Upper lobe of right lung (tissue), 1 donor: Measurements from ENCODE around the gene ZFP57. TPM values are rescaled to one million over a fixed set of nuclear protein-coding genes. Genes with fewer than 3 reads are reported as not detected.

Source experiments
- ATAC-seq: fragments of 200-7000 bp; cut with Tn5 transposase; one replicate; pipeline ENCODE4 v1.9.1; 2020; ENCODE audit warnings: mild to moderate bottlenecking, moderate library complexity
- DNase-seq: peaks from one replicate; pipeline ENCODE4 v3.0.0-alpha.2; 2020
- H3K27ac ChIP-seq: fragments of 200-600 bp; one replicate; pipeline ENCODE4 v1.8.0; 2022
- H3K27me3 ChIP-seq: fragments of 200-600 bp; one replicate; pipeline ENCODE4 v1.8.0; 2022; ENCODE audit warnings: mild to moderate bottlenecking
- H3K36me3 ChIP-seq: fragments of 200-600 bp; one replicate; pipeline ENCODE4 v1.8.0; 2022
- H3K4me1 ChIP-seq: fragments of 200-600 bp; one replicate; pipeline ENCODE4 v1.8.0; 2022
- H3K4me3 ChIP-seq: fragments of 200-600 bp; one replicate; pipeline ENCODE4 v1.8.0; 2022; ENCODE audit warnings: mild to moderate bottlenecking
- H3K9me3 ChIP-seq: fragments of 200-600 bp; one replicate; pipeline ENCODE4 v1.8.0; 2022
- CTCF ChIP-seq: fragments of 200-600 bp; IDR thresholded peaks from one replicate; pipeline ENCODE4 v1.8.0; 2022; ENCODE audit warnings: antibody characterized with exemption
- intact Hi-C: fragments of 100-400 bp; cut with DNase I; formaldehyde crosslinking; loops from one replicate; pipeline ENCODE4 v1.11.0; 2022
- total RNA-seq: library from RNA; stranded (reverse); fragmentation: NEBNext Ultra II Directional; extraction: Animal tissue kit (Norgen Biotek cat#: 25700); gene quantifications from one replicate; pipeline ENCODE4 v1.2.1, GENCODE V29; 2021
- donor health status: DM: no; HTN: yes; CAD: no; lungs with severe emphysema.

The ZFP57 gene
- total RNA-seq, 1 donor from 2014 or later = not detected

GRCh38 chr6:29723262-29723665 lies 42.3 kb upstream of the ZFP57 start, which contains the start of gene HLA-F:
TSS of gene HLA-F (plus strand) at chr6:29723434. CDS start at chr6:29723464, 30 bp downstream.
- TF ChIP-seq CTCF = no peak
- ATAC-seq (peak; percentile 97), DNase-seq (peak; percentile 89)
- intact Hi-C loops = no loop called here
- peak within 1 kb of the TSS; percentile 92 for H3K27ac ChIP-seq
- no peaks in the 10 kb centered on the region for H3K27me3 ChIP-seq
- no peaks in the 10 kb centered on the region for H3K9me3 ChIP-seq
- H3K36me3 ChIP-seq = peaks cover 29% of the 10 kb centered on the region
- H3K4me3 ChIP-seq = peak within 1 kb of the TSS; percentile 98
- peaks cover 20% of the 10 kb centered on the region for H3K4me1 ChIP-seq

DNA sequence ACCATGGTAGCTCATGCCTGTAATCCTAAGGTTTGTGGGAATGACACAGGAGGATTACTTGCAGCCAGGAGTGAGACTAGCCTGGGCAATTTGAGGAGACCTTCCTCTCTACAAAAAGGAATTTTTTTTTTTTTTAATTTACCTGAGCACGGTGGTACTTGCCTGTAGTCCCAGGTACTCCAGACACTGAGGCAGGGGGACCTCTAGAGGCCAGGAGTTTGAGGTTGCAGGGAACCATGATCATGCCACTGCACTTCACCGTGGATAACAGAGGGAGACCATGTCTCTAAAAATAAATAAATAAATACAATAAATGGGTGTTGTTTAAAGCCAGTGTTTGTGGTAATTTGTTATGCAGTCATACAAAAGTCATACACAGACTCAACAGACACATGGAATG lies 39.9 kb upstream of the ZFP57 start:
- H3K27ac ChIP-seq = no peak overlapping the region
- peaks cover 6% of the 10 kb centered on the region for H3K36me3 ChIP-seq
- H3K27me3 ChIP-seq = no peaks in the 10 kb centered on the region
- intact Hi-C loops = no loop called here
- H3K4me3 ChIP-seq = no peak overlapping the region
- peaks cover 16% of the 10 kb centered on the region for H3K4me1 ChIP-seq
- TF ChIP-seq CTCF = peak; percentile 9
- DNase-seq (no peak), ATAC-seq (no peak)
- no peaks in the 10 kb centered on the region for H3K9me3 ChIP-seq

DNA sequence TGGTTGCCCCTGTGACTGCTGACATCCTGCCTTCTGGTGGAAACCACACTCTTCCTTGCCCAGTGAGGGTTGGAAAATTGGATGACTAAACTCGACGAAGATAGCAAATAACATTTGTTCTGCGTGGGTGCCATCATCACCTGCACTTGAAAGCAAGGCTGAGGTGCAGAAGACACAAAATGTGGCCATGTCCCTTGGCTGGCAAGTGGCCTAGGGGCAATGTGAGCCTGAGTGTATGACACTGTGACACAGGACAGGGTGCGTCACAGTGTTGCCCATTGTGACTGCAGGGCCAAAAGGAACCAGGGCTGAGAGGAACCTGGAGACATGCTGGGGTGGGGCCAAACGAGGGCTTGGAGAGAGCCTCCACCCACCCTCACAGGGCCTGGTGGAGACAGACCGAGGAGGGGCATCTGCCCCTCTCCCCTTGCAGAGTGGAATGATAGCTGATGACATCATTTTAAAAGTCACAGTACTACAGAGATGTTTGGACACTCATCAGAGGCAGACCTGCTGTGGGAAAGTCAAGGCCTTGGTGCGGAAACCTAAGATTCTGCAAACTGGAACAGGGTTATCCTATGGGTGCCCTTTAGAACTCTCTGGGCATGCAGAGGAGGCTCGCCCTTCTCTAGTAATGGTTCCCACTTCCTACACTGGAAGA lies 29.5 kb upstream of the ZFP57 start:
- H3K4me1 ChIP-seq = no peaks in the 10 kb centered on the region
- H3K9me3 ChIP-seq = no peaks in the 10 kb centered on the region
- ATAC-seq = no peak
- TF ChIP-seq CTCF = no peak
- no peaks in the 10 kb centered on the region for H3K36me3 ChIP-seq
- no peaks in the 10 kb centered on the region for H3K27me3 ChIP-seq
- no peak overlapping the region for H3K4me3 ChIP-seq
- no peak overlapping the region for H3K27ac ChIP-seq
- intact Hi-C loops = no loop called here
- no peak for DNase-seq

- intact Hi-C loops = loop anchor here (5.0 kb wide), 1 partner anchor 123 kb away; no protein-coding TSS in a partner anchor
- H3K27ac ChIP-seq = no peak overlapping the region
- TF ChIP-seq CTCF = no peak
- no peak for DNase-seq
- H3K9me3 ChIP-seq = no peaks in the 10 kb centered on the region
- no peaks in the 10 kb centered on the region for H3K4me1 ChIP-seq
- no peaks in the 10 kb centered on the region for H3K36me3 ChIP-seq
- no peaks in the 10 kb centered on the region for H3K27me3 ChIP-seq
- H3K4me3 ChIP-seq = peak overlapping the region; percentile 11
- ATAC-seq = no peak
These were observed 28.2 kb upstream of the ZFP57 start for GRCh38 chr6:29709188-29709587.

- TF ChIP-seq CTCF = no peak
- ATAC-seq = peak; percentile 58
- Histone ChIP-seq H3K9me3 (no peaks in the 10 kb centered on the region), H3K4me1 (no peaks in the 10 kb centered on the region), H3K27me3 (no peaks in the 10 kb centered on the region), H3K36me3 (no peaks in the 10 kb centered on the region), H3K4me3 (peak overlapping the region; percentile 11), H3K27ac (no peak overlapping the region)
- intact Hi-C loops = loop anchor here (5.0 kb wide), 1 partner anchor 124 kb away; no protein-coding TSS in a partner anchor
- no peak for DNase-seq
These were observed 27.7 kb upstream of the ZFP57 start for GRCh38 chr6:29708432-29709179.
